NCI-H446 (cell line): Measurements from ENCODE around the gene CXCL12.

Experiments
- DNase-seq, 2 experiments: peaks; one replicate each; lab custom pipeline; 2025; lab: John Stamatoyannopoulos, UW

CXCL12 gene

DNA sequence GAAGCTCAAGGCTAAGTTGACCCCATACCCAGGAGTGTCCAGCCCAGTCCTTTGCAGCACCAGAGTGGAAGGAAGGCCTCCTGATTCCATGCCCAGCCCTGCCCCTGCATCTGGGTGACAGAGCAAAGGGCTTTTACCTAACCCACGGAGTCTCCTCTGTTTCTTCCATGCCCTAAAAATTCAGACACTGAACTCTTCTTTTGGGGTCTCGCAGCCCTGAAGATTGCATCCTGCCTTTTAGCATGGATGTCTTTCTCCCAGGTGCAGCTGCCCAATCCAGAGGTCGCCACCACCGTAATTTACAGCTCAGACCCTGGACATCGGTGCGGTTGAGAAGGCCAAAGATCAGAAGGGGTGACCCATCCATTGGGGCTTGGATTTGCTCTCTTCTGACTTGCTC is 50.8 kb downstream of the CXCL12 start:
- DNase-seq, result no peak

GRCh38 chr10:44333511-44333910 is 51.4 kb downstream of the CXCL12 start:
- DNase-seq, result no peak

DNA sequence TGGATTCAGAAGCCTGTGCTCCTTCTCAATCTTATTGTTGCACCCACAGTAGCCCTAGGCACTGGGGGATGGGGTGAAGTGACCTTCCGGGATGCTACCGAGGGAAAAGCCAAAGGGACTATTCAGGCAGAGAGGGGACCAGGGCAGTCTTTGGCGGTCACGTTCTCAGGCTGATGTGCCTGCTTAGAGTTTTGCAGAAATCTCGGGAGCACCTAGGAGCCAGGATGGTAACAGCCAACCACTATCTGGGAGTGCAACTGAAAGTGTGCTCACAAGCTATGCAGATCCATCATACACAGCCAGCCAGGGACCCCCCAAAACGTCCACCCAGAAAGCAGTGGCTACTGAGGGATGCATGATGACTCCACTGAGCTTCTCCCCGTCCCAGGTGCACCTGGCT is 52.4 kb downstream of the CXCL12 start:
- DNase-seq, result no peak

DNA sequence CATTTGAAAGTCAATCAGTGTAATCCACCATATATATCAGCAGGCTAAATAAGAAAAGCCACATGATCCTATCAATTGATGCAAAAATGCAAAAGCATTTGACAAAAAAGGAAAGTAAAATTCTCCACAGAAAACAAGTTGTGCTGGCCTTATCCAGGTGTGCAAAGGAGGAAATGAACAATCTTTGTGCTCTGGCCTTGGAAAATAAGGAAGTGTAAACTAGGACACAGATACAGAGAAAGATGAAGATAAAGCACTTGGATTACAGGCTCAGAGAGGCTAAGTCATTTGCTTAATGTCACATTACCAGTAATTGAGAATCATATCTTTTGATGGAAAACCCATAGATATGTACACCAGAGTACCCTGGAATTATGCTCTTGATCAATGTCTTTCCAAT is 54.5 kb downstream of the CXCL12 start:
- DNase-seq, result no peak

DNA sequence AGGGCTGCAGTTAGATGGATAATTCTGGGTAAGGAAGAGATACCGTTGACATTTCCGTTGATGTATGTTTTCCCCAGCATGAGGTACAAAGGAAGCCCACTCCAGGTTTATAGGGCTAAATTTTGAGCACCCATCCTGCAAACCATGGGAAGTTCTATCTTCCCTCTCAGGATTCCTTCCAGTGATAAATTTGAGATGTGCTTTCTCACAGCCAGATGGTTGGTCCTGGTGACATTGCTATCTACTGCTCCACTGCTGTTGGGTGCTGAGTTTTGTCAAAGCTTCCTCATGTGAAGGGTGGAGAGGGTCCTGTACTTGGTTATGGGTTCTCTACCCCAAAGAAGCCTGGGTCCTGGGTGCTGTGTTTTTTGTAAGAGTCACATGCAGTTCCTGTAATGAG is 57.4 kb downstream of the CXCL12 start:
- no peak for DNase-seq
